IPS-18c (cell line): ENCODE data around the gene ANKMY2.
A peak's percentile ranks its signal among the peaks of the same experiment; 100 is the strongest.
"Not testable (repeated sequence)": the region's sequence is repeated elsewhere in the genome, so short reads cannot be mapped to it uniquely, and the experiment has no call there.

ENCODE experiments used
- H3K4me3 ChIP-seq: 2 replicates; pipeline ENCODE4 v1.7.0; 2013; ENCODE audit warnings: low read depth, mild to moderate bottlenecking, low read length, moderate library complexity; ENCODE audit not compliant: insufficient read depth
- H3K9me3 ChIP-seq: one replicate; pipeline ENCODE4 v1.6.1; 2013; ENCODE audit warnings: mild to moderate bottlenecking, low read length, moderate library complexity; ENCODE audit not compliant: control insufficient read depth, insufficient read depth

ANKMY2 gene

DNA sequence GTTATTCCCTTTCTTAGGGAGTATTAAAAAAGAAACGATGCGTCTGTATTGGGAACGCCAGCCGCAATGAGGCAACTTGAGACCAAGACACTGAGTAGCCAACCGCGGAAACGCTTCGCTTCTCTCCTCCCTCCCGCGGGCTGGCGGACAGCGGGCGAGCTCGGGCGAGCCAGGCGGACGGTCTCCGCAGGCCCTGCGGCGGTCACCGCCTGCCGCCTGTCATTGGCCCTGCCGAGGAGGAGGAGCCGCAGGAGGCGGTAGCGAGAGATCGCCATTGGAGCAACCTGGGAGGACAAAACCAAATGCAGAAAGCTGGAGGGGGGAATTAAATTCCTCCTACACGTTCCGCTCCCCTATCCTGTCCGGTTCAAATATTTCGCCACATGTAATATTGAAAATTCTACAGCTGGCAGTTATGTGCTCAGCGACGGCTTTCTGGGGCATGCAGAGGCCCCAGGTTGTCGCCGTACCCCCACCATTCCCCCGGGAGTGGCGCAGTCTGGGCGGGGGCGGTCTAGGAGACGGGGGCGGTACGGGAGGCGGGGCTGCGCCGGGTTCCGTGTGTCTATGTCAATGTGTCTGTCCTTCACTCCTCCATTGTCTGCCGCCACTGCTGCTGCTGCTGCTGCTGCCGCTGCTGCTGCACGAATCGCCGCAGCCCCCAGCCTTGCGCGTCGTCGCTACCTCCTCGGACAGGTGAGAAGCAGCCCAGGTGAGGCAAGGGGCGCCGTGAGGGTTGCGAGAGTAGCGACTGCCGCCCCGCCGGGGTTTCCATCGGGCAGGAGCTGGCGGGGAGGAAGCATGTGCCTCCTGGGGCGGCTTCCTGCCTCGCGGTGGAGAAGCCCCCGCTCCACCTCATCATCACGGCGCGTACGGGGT, at the start of gene ANKMY2, which contains the start of gene BZW2:
TSS of gene ANKMY2 (minus strand) at position 162 of the 879 bp plus-strand sequence. CDS start 181 bp downstream, outside the sequence.
TSS of gene BZW2 (plus strand) at position 589 of the 879 bp plus-strand sequence. CDS start 19,263 bp downstream, outside the sequence.
- Histone ChIP-seq H3K9me3 (no peaks in the 10 kb centered on the region), H3K4me3 (peak within 1 kb of the TSS; percentile 90)

DNA sequence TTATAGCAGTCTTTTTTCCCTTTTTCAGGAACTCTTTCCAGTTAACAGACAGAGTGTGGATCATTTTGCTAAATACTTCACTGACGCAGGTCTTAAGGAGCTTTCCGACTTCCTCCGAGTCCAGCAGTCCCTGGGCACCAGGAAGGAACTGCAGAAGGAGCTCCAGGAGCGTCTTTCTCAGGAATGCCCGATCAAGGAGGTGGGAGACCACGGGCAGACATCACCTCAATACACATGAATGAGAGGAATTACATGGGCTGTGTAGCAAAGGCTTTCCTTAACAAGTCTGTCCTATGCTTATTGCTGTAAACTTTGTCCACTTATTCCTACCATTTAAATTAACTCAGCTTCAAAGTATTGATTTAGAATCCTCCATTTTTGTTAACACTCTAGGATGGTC, 49.3 kb upstream of the ANKMY2 start:
- H3K4me3 ChIP-seq, result no peak overlapping the region
- H3K9me3 ChIP-seq, result no peaks in the 10 kb centered on the region

DNA sequence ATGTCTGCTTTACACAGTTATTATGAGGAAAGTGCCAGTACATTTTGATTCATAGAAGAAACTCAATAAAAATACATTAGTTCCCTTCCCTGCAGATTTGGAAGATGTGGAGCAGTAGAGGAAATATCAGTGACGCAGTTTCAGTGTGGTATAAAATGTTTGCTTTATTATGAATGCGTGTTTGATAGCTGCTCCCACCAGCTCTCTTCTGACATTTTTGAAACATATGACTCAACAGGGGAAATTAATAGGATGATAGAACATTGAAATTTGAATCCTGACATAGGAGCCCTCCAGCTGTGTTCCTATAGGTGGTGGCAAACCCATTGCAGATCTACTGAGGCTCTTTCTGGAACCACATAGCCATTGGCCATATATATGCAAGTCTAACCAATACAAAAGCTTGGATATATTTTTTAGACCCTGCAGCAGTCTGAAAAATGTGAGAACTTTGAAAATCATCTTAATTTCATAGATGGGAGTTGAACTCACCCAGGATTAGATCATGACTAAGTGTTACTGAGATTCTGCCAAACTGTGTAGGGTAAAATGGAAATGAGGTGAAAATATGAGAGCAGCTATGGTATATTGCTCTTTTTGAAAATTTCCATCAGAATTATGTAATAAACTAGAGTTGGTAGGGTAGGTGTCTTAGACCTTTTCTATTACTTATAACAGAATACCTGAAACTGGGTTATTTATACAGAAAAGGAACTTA, 48.2 kb upstream of the ANKMY2 start:
- Histone ChIP-seq H3K9me3 (no peaks in the 10 kb centered on the region), H3K4me3 (no peak overlapping the region)

DNA sequence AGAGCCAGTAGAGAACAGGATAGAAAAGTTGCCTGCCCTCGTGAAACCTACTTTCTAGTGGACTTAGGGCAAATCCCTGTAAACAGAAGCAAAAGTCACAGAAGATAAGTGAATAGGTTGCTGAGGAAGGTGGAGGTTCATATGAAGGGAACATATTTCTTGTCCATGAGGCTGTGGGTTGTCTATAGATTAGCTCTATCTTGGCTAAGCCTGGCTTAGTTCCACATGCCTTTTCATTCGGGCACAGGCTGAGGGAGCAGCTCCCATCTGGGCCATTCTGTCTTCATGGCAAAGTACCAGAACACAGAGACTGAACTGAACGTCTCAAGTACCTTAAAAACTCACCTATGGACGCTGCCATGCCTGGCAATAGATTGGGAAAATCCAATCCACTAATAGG, 45.7 kb upstream of the ANKMY2 start:
- Histone ChIP-seq H3K9me3 (no peaks in the 10 kb centered on the region), H3K4me3 (no peak overlapping the region)

DNA sequence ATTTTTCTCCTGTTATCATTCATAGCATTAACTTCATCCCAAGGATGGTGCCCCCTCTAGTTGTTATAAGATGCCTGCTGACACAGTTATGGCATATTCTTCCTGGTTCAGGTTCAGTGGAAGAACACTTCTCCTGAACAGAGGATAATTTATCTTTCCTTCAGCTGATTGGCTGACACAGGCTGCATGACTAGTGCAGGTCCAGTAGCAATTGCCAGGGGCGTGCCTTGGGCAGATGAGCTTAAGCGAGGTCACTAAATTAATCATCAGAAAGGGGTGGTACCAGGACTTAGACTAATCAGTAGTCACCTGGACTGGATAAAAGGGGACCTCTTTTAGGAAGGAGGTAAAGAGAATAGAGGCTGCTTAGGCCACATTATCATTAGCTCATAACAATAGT, 42.7 kb upstream of the ANKMY2 start:
- Histone ChIP-seq H3K9me3 (no peaks in the 10 kb centered on the region), H3K4me3 (no peak overlapping the region)

DNA sequence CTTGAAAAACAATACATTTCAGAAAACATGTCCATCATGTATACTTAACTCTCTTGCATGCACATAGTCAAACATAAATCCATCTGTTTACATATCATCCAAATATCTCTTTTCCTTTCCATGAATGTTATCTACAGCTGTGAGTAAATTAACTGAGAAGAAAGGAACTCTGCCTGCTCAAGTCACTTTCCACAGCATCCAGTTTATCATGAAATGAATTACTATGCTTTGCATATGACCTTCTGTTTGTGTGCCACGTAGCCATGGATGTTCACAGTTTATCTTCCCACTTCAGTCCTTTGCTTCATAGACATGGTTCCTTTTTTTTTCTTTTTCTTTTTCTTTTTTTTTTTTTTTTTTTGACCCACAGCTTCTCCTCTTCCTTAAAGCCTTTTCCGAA, 40.0 kb upstream of the ANKMY2 start:
- Histone ChIP-seq H3K9me3 (no peaks in the 10 kb centered on the region), H3K4me3 (no peak overlapping the region)

DNA sequence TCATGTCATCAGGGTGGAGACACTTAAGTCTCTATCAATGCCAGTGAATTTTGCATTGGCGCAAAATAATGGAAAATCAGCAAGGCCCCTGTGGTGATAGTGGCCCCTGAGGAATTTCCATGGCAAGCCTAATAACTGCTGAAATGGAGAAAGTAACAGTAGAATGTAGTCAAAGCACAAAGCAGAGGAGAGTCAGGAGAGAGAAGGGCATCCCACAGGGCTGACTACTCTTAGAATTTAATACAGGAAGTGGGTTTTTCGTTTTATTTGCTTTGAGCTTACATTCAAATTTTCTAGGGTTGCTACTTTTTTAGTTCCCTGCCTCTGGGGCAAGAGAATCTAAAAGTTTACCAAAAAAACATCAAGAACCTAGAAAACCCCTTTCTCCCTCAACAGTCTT, 39.4 kb upstream of the ANKMY2 start:
- no peak overlapping the region for H3K4me3 ChIP-seq
- no peaks in the 10 kb centered on the region for H3K9me3 ChIP-seq

DNA sequence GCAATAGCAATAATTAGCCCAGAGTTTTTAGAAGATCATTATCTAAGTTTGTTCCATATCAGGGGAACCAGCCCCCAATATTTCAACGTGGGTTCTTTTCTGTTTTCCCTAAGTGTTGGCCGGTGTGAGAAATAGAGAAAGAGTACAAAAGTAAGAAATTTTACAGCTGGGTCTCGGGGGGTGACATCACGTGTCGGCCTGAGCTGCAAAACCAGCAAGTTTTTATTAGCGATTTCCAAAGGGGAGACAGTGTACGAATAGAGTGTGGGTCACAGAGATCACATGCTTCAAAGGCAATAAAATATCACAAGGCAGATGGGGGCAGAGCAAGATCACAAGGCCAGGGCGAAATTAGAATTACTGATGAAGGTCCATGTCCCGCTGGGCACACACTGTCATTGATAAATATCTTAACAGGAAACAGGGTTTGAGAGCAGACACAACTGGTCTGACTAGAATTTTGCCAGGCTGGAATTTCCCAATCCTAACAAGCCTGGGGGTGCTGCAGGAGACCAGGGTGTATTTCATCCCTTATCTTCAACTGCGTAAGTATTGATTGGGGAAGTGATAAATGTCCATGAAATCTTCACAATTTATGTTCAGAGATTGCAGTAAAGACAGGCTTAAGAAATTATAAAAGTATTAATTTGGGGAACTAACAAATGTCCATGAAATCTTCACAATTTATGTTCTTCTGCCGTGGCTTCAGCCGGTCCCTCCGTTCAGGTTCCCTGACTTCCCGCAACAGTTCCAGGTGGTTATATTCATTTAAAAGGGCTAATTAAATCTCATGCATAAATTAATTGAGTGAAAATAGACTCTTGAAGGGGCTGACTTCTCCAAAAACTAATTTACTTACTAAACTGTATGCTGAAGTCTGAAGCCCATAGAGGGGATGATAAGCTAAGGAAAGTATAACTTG, 33.4 kb upstream of the ANKMY2 start:
- not testable (repeated sequence) for H3K4me3 ChIP-seq, H3K9me3 ChIP-seq

DNA sequence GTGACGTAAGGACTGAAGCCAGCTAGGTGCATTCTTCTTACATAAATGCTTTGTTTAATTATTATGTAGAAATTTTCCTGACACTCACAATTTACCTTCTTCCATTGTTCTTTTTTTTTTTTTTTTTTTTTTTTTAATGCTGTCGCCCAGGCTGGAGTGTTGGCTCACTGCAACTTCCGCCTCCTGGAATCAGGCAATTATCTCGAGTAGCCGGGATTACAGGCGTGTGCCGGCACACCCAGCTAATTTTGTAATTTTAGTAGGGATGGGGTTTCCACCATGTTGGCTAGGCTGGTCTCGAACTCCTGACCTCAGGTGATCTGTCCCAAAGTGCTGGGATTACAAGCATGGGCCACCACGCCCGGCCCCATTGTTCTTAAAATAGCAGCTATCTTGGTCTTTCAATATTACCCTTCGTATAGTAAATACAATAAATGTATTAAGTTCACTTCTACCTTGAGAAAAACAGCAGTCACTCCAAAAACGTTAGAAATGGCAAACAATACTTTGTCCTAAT, 32.5 kb upstream of the ANKMY2 start:
- Histone ChIP-seq H3K9me3 (no peaks in the 10 kb centered on the region), H3K4me3 (no peak overlapping the region)

DNA sequence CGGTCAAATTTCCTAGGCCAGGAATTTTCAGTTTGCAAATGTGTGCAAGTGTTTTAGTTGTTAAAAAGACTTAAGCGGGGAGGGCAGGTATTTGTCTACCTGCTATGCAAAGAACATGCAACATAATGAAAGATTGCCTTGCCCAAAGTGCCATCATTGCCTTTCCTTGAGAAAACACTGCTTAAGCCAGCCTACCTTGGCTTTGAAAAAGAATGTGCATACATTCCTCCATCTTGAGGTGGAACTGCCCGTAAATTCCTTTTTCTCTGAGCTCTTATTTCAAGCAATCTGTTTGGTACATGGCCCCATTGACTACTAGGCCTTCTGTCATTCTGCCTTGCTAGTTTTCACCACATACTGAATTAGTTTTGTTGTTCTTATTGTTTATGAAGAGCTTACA, 29.7 kb upstream of the ANKMY2 start:
- H3K4me3 ChIP-seq, result no peak overlapping the region
- no peaks in the 10 kb centered on the region for H3K9me3 ChIP-seq

DNA sequence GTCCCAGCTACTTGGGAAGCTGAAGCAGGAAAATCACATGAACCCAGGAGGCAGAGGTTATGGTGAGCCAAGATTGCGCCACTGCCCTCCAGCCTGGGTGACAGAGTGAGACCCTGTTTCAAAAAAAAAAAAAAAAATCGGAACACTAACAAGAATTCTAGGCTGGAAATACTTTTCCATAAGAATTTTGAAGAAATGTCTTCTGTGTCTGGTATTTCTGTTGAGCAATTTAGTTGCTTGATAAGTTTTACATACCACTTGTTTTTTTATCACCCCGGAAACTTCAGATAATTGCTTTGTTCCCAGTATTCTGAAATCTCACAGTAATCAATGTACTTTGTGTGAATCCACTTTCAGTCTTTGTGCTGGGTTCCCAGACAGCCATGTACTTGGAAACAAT, 26.3 kb upstream of the ANKMY2 start:
- Histone ChIP-seq H3K9me3 (no peaks in the 10 kb centered on the region), H3K4me3 (no peak overlapping the region)

DNA sequence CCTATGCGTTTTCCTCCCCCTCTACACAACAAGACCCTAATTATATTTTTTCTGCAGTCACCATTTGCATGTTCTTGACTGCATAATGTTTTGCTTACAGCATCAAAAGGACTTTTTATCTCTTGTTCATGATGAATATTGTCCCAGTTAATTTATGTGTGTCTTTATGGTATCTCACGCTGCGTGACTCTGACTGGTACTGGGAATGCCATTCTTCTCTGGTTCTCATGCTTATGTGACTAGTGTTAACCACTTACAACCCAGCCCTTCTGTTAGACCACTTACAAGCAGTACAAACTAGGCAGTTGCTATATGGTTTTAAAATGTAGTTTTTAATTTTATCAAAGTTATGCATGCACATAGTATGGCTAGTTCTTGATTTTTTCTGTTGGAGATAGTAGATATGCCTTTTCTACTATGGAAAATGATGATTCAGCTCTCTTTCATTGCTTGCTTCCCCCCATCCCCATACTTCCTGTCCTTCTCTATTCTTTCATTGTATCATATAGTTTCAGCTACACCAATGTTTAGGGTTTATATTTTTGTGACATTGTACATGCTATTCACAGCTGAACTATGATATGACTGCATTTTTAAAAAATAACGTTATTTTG, 25.3 kb upstream of the ANKMY2 start:
- Histone ChIP-seq H3K9me3 (no peaks in the 10 kb centered on the region), H3K4me3 (no peak overlapping the region)

DNA sequence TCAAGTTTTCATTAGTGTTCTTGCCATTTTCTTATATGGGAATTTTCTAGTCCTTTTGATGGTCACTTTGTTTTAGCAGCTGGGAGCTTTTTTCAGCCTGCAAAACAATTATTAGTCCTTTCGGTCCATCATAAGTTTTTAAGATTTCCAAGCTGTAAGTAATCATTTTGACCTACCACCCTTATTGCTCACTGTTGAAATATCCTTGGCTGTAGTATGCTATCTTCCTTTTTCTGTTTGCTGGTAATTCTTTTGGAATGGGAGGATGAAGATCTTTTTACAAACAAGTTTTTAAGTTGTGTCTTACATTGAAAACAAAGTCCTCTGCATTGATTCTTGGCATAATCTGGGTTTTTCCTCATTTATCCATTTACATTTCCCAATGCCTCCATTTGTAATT, 24.5 kb upstream of the ANKMY2 start:
- Histone ChIP-seq H3K9me3 (no peaks in the 10 kb centered on the region), H3K4me3 (no peak overlapping the region)

DNA sequence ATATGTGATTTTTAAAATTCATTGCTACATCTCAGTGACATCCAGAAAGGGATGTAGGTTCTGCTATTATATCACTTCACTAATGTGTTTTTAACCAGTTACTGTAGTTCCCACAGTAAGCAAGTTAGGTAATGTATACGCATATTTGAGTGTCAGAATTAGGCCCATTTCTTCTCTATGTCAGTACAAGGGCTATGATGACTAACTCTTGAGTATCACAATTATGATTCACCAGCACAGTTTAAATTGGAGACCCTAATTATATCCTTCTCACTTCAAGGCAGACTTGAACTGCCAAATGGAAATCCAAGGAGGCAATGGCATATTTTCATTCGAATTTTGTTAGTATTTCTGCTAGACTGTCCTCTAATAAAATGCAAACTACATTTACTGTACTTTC, 24.0 kb upstream of the ANKMY2 start:
- Histone ChIP-seq H3K4me3 (no peak overlapping the region), H3K9me3 (no peaks in the 10 kb centered on the region)

DNA sequence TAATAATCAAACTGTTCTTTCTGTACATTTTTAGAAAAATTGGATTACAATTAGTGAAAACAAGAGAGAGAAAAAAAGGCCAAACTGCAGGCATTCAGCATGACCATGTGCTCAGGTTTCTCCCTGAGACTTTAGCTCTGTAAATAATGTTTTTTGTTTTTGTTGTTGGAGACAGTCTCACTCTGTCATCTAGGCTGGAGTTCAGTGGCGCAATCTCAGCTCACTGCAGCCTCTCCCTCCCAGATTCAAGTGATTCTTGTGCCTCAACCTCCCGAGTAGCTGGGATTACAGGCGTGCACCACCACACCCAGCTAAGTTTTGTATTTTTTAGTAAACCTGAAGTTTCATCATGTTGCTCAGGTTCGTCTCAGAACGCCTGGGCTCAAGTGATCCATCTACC, 23.4 kb upstream of the ANKMY2 start:
- Histone ChIP-seq H3K4me3 (no peak overlapping the region), H3K9me3 (no peaks in the 10 kb centered on the region)

DNA sequence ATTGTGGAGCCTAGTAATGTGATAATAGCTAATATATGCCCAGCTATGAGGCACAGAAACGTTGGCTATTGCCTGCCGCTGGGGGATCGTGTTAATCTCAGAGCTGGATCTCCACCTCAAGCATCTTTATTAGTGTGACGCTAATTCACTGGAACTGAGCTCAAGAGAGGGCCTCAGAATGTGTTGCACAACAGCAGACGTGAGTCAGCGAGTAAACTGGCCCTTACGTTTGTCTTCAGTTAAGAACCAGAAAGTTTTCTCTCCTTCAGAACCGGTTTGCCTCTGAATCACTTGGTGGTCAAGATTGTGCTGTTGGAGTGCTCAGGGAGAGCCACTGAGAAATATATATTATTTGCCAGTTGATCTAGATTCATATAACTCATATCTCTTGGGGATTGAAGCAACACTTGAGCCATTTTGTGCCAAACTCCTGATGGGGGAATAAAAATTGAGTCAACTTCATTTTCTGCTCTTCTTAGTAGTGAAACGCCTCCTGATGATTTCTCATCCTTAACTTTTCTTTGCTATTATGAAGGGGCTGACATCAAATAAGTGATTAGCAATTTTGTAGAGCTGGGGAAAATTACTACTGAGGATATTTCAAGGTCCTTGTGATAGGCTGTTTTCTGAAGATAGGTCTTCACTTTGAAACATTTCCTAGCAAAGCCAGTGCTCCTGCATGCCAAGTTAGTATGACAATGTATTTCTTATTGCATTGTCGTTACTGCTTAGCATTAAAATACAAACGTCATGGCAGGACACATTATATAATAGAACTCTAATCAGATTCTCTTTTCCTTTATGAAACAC, 22.7 kb upstream of the ANKMY2 start:
- H3K4me3 ChIP-seq, result no peak overlapping the region
- no peaks in the 10 kb centered on the region for H3K9me3 ChIP-seq
